KMS-11 (cell line): ENCODE results near the gene CLEC3A.

Experiments used
- H2AFZ ChIP-seq: fragments of 200-600 bp; sonication (generic); 2 replicates; pipeline ENCODE4 v1.6.1; 2016; ENCODE audit warnings: antibody characterized with exemption, mixed run types, low read depth
- H3K27ac ChIP-seq: fragments of 200-600 bp; sonication (generic); 2 replicates; pipeline ENCODE4 v1.6.1; 2016; ENCODE audit warnings: mild to moderate bottlenecking, mixed run types
- H3K27me3 ChIP-seq: fragments of 200-600 bp; sonication (generic); 2 replicates; pipeline ENCODE4 v1.6.1; 2017; ENCODE audit warnings: mild to moderate bottlenecking, low read depth, mixed run types, moderate library complexity; ENCODE audit not compliant: insufficient read depth
- H3K36me3 ChIP-seq: fragments of 200-600 bp; sonication (generic); 2 replicates; pipeline ENCODE4 v1.6.1; 2017; ENCODE audit warnings: mild to moderate bottlenecking, mixed run types; ENCODE audit not compliant: insufficient read depth
- H3K4me1 ChIP-seq: fragments of 200-600 bp; sonication (generic); 2 replicates; pipeline ENCODE4 v1.6.1; 2016; ENCODE audit warnings: mild to moderate bottlenecking, low read depth, mixed run types; ENCODE audit not compliant: poor library complexity, severe bottlenecking
- H3K4me2 ChIP-seq: fragments of 200-600 bp; sonication (generic); 2 replicates; pipeline ENCODE4 v1.7.0; 2016; ENCODE audit warnings: mild to moderate bottlenecking, mixed run types
- H3K4me3 ChIP-seq: fragments of 200-600 bp; sonication (generic); IDR thresholded peaks from 2 replicates; pipeline ENCODE4 v1.6.1; 2017; ENCODE audit warnings: low read depth, low read length, mixed read lengths; ENCODE audit not compliant: insufficient read depth
- H3K79me2 ChIP-seq: fragments of 200-600 bp; sonication (generic); 2 replicates; pipeline ENCODE4 v1.6.1; 2016; ENCODE audit warnings: low read depth, mixed run types; ENCODE audit not compliant: insufficient read depth
- H3K9ac ChIP-seq: fragments of 200-600 bp; sonication (generic); 2 replicates; pipeline ENCODE4 v1.6.1; 2016; ENCODE audit warnings: mild to moderate bottlenecking, mixed run types
- H4K20me1 ChIP-seq: fragments of 200-600 bp; sonication (generic); 2 replicates; pipeline ENCODE4 v1.6.1; 2016; ENCODE audit warnings: mild to moderate bottlenecking, mixed run types; ENCODE audit not compliant: insufficient read depth
- CTCF ChIP-seq: fragments of 200-600 bp; sonication (generic); conservative IDR thresholded peaks from 2 replicates; pipeline ENCODE4 v1.6.1; 2017; ENCODE audit warnings: low read depth, mild to moderate bottlenecking, antibody characterized with exemption, low read length, moderate library complexity, mixed read lengths

CLEC3A gene

GRCh38 chr16:78022347-78023060 is at the start of gene CLEC3A:
TSS of gene CLEC3A (plus strand) at chr16:78022548. CDS start at chr16:78022627, 79 bp downstream.
- TF ChIP-seq CTCF: no peak
- Histone ChIP-seq H3K4me2 (no peak within 1 kb of the TSS), H3K36me3 (no peaks in the 10 kb centered on the region), H2AFZ (no peak within 1 kb of the TSS), H3K4me3 (no peak within 1 kb of the TSS), H3K79me2 (no peaks in the 10 kb centered on the region), H3K27ac (no peak within 1 kb of the TSS), H3K9ac (no peak within 1 kb of the TSS), H3K4me1 (no peaks in the 10 kb centered on the region), H3K27me3 (no peaks in the 10 kb centered on the region), H4K20me1 (no peaks in the 10 kb centered on the region)

- Histone ChIP-seq H3K4me3 (no peak overlapping the region), H2AFZ (no peak overlapping the region), H3K79me2 (no peaks in the 10 kb centered on the region), H3K36me3 (no peaks in the 10 kb centered on the region), H3K27ac (no peak overlapping the region), H3K4me1 (no peaks in the 10 kb centered on the region), H3K27me3 (no peaks in the 10 kb centered on the region), H3K9ac (no peak overlapping the region), H4K20me1 (no peaks in the 10 kb centered on the region), H3K4me2 (no peak overlapping the region)
- TF ChIP-seq CTCF: no peak
Observed at GRCh38 chr16:77974883-77975282, 47.5 kb upstream of the CLEC3A start.

GRCh38 chr16:77975942-77976341 is 46.4 kb upstream of the CLEC3A start:
- H3K27ac ChIP-seq: no peak overlapping the region
- H3K4me2 ChIP-seq: no peak overlapping the region
- H2AFZ ChIP-seq: no peak overlapping the region
- TF ChIP-seq CTCF: no peak
- H4K20me1 ChIP-seq: no peaks in the 10 kb centered on the region
- no peaks in the 10 kb centered on the region for H3K36me3 ChIP-seq
- no peaks in the 10 kb centered on the region for H3K27me3 ChIP-seq
- no peak overlapping the region for H3K9ac ChIP-seq
- H3K79me2 ChIP-seq: no peaks in the 10 kb centered on the region
- H3K4me1 ChIP-seq: no peaks in the 10 kb centered on the region
- H3K4me3 ChIP-seq: no peak overlapping the region

- no peaks in the 10 kb centered on the region for H4K20me1 ChIP-seq
- H3K9ac ChIP-seq: no peak overlapping the region
- no peak for TF ChIP-seq CTCF
- no peak overlapping the region for H3K4me2 ChIP-seq
- no peaks in the 10 kb centered on the region for H3K4me1 ChIP-seq
- no peak overlapping the region for H3K4me3 ChIP-seq
- no peaks in the 10 kb centered on the region for H3K27me3 ChIP-seq
- H3K36me3 ChIP-seq: no peaks in the 10 kb centered on the region
- H3K79me2 ChIP-seq: no peaks in the 10 kb centered on the region
- H3K27ac ChIP-seq: no peak overlapping the region
- no peak overlapping the region for H2AFZ ChIP-seq
Observed at GRCh38 chr16:77977339-77977738, 45.0 kb upstream of the CLEC3A start.
